GM12801 (cell line): ENCODE data around the gene KDELR1.

Source experiments
- CTCF ChIP-seq: IDR thresholded peaks from one replicate; pipeline ENCODE4 v1.5.1; 2011; ENCODE audit warnings: control low read depth; ENCODE audit not compliant: insufficient read length; ENCODE audit errors: extremely low read depth

Gene KDELR1

DNA sequence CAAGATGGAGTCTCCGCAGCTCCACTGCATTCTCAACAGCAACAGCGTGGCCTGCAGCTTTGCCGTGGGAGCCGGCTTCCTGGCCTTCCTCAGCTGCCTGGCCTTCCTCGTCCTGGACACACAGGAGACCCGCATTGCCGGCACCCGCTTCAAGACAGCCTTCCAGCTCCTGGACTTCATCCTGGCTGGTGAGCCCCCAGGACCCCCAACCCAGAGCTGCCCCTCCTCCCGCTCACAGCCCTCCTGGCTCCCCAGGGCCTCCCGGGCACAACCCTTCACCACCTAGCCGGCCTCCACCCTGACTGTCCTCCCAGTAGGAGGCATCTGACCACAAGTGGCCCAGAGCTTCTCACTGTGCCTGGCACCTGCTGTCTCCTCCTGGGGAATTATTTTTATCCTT is 17.8 kb downstream of the KDELR1 start:
- no peak for TF ChIP-seq CTCF

GRCh38 chr19:48372904-48373303 is 18.4 kb downstream of the KDELR1 start:
- no peak for TF ChIP-seq CTCF

DNA sequence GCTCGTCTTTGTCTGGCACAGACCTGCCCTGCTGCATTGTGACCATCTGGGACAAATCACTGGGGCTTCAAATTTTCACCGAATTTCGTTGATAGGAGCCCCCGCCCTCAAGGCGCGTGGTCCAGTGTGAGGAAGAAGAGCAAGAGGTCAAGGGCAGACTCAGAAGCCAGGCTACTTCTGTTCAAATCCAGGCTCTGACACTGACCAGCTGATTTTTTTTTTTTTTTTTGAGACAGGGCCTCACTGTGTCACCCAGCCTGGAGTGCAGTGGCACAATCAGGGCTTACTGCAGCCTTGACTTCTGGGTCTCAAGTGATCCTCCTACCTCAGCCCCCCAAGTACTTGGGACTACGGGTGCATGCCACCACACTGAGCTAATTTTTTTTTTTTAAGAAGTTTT is 20.0 kb downstream of the KDELR1 start:
- TF ChIP-seq CTCF, result no peak

DNA sequence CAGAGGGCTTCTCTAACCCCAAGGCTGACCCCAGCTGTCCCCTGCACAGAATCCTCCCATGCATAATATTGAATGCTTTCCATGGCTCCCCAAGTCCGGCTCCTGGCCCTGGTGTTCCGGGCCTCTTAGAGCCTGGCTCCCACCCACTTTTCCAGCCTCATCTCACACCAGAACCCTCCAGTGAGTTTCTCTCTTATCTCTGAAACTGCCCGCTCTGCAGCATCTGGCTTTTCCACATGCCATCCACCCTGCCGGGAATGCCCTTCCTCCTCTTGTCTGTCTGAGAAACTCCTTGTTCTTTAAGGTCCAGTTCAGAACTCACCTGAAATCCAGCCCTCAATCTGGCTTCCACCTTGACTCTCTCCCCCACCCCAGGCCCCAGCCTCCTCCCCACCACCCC is 20.4 kb downstream of the KDELR1 start:
- TF ChIP-seq CTCF, result no peak

DNA sequence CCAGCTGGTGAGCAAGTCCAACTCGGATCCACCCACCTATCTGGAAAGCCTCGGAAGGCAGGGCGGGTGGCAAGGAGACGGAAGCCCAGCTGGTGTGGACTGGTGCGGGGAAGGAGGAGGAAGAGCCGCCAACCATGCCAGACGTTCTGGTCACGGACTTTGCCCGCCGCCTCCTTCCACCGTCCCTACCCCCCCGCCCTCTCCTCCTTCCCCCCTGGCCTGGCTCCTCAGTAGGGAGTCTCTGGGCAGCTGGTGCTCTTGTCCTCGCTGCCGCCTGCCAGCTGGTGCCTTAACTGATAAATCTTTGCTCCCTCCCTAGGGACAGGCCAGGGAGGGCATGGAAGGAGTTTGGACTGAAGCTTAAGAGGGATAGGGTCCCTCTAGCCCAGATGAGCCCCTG is 22.4 kb downstream of the KDELR1 start:
- TF ChIP-seq CTCF, result no peak

DNA sequence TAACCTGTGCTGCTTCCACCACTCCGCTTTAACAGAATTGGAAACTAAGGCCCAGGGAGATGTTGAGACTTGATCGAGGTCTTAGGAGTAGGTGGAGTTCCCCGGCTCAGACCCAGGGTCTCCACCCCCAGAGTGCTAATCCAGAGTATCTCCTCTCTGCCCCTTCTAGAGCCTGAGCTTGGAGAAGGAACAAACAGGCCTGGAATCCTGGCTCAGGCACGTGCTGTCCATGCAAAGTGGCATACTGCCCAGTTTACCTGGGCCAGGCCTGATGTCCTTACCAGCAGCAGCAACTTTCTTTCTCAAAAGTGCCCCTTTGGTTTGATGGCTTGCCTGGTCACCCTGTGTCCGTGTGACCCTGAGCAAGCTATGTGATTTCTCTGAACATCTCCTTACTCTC is 23.5 kb downstream of the KDELR1 start:
- TF ChIP-seq CTCF, result no peak

GRCh38 chr19:48365602-48366001 is 25.7 kb downstream of the KDELR1 start:
- no peak for TF ChIP-seq CTCF

- no peak for TF ChIP-seq CTCF
These were observed 26.6 kb downstream of the KDELR1 start for GRCh38 chr19:48364598-48365348.
